Sciatic nerve (tissue), 2 donors: ENCODE measurements around the gene BTNL2. TPM values are rescaled to one million over a fixed set of nuclear protein-coding genes. Genes with fewer than 3 reads are reported as not detected.
"Not testable (repeated sequence)": the region's sequence is repeated elsewhere in the genome, so short reads cannot be mapped to it uniquely, and the experiment has no call there.

ENCODE experiments used
- ATAC-seq: fragments of 200-7000 bp; cut with Tn5 transposase; one replicate; pipeline ENCODE4 v1.9.1; 2020; ENCODE audit warnings: mild to moderate bottlenecking, moderate library complexity
- DNase-seq: peaks from one replicate; pipeline ENCODE4 v3.0.0-alpha.2; 2020; ENCODE audit warnings: low spot score
- intact Hi-C: fragments of 100-400 bp; cut with DNase I; formaldehyde crosslinking; loops from one replicate; pipeline ENCODE4 v1.14.2; 2022
- total RNA-seq: library from RNA; stranded (reverse); fragmentation: NEBNext Ultra II Directional; extraction: Animal tissue kit (Norgen Biotek cat#: 25700); gene quantifications from one replicate; pipeline ENCODE4 v1.2.1, GENCODE V29; 2021
- donor health status: DM: no; HTN: no; CAD: no.
- donor health status: DM: no; HTN: no; CAD: no.

Gene BTNL2
- total RNA-seq = not detected

- DNase-seq (no peak), ATAC-seq (no peak)
- intact Hi-C loops = no loop called here
These were observed at the start of gene BTNL2 for GRCh38 chr6:32406857-32407256. Gene BTNL2 (minus strand): TSS chr6:32407181. CDS start chr6:32407123, 58 bp downstream.

GRCh38 chr6:32449088-32449736 lies 42.2 kb upstream of the BTNL2 start:
- no peak for DNase-seq
- intact Hi-C loops = no loop called here
- no peak for ATAC-seq

- ATAC-seq (no peak), DNase-seq (no peak)
- intact Hi-C loops = no loop called here
These were observed 41.0 kb upstream of the BTNL2 start for GRCh38 chr6:32447932-32448331.

- DNase-seq = no peak
- intact Hi-C loops = no loop called here
- no peak for ATAC-seq
These were observed 38.4 kb upstream of the BTNL2 start for GRCh38 chr6:32445321-32445854.

- ATAC-seq (no peak), DNase-seq (no peak)
- intact Hi-C loops = no loop called here
These were observed 37.5 kb upstream of the BTNL2 start for GRCh38 chr6:32444433-32444832.

GRCh38 chr6:32442977-32443552 lies 36.1 kb upstream of the BTNL2 start:
- intact Hi-C loops = no loop called here
- ATAC-seq (no peak), DNase-seq (no peak)

- DNase-seq = no peak
- intact Hi-C loops = no loop called here
- ATAC-seq = no peak
These were observed 35.3 kb upstream of the BTNL2 start for GRCh38 chr6:32442243-32442667.

- intact Hi-C loops = no loop called here
- ATAC-seq = peak; percentile 83
- DNase-seq = no peak
These were observed 32.7 kb upstream of the BTNL2 start, which contains the start of gene HLA-DRA for GRCh38 chr6:32439602-32440214. Gene HLA-DRA (plus strand): TSS chr6:32439887. CDS start chr6:32439951, 64 bp downstream.

- intact Hi-C loops = no loop called here
- DNase-seq (no peak), ATAC-seq (no peak)
These were observed 32.2 kb upstream of the BTNL2 start for GRCh38 chr6:32439139-32439538.

GRCh38 chr6:32436995-32437836 lies 30.2 kb upstream of the BTNL2 start:
- peak; percentile 79 for ATAC-seq
- no peak for DNase-seq
- intact Hi-C loops = no loop called here

- intact Hi-C loops = no loop called here
- DNase-seq = no peak
- ATAC-seq = no peak
These were observed 29.2 kb upstream of the BTNL2 start for GRCh38 chr6:32436186-32436585.

- DNase-seq, ATAC-seq, intact Hi-C loops: not testable (repeated sequence)
These were observed 27.0 kb upstream of the BTNL2 start for GRCh38 chr6:32433950-32434349.

- DNase-seq (no peak), ATAC-seq (peak; percentile 38)
- intact Hi-C loops = no loop called here
These were observed 25.1 kb upstream of the BTNL2 start for GRCh38 chr6:32432050-32432450.

- intact Hi-C loops = no loop called here
- ATAC-seq (no peak), DNase-seq (no peak)
These were observed 24.2 kb upstream of the BTNL2 start for GRCh38 chr6:32431142-32431541.

- ATAC-seq = no peak
- no peak for DNase-seq
- intact Hi-C loops = no loop called here
These were observed 23.2 kb upstream of the BTNL2 start for GRCh38 chr6:32430179-32430578.

- intact Hi-C loops = no loop called here
- ATAC-seq (no peak), DNase-seq (no peak)
These were observed 21.0 kb upstream of the BTNL2 start for GRCh38 chr6:32427934-32428474.

- no peak for ATAC-seq
- intact Hi-C loops = no loop called here
- no peak for DNase-seq
These were observed 20.2 kb upstream of the BTNL2 start for GRCh38 chr6:32427218-32427617.

- no peak for ATAC-seq
- intact Hi-C loops = no loop called here
- DNase-seq = no peak
These were observed 19.4 kb upstream of the BTNL2 start for GRCh38 chr6:32426338-32426737.
